Caco-2 (cell line): ENCODE data around the gene CDK19. TPM values are rescaled to one million over a fixed set of nuclear protein-coding genes. Genes with fewer than 3 reads are reported as not detected.

ENCODE experiments used
- BruUV-seq: library from RNA; stranded (reverse); fragments of 400-500 nt; replicated peaks from 2 replicates; lab custom pipeline; 2021; lab: Mats Ljungman, UMichigan
- CTCF ChIA-PET: fragments of 300-600 bp; sonication (Branson Sonifier 250); formaldehyde crosslinking; loops from one replicate; lab custom pipeline; 2022; ENCODE audit warnings: antibody characterized with exemption; lab: Charles Lee
- POLR2A ChIA-PET: fragments of 300-600 bp; sonication (Branson Sonifier 250); formaldehyde crosslinking; loops from one replicate; lab custom pipeline; 2022; ENCODE audit warnings: antibody characterized with exemption; lab: Charles Lee
- DNase-seq, 2 experiments: peaks; one replicate each; pipeline versions ENCODE4 v3.0.0 to v3.0.0-alpha.2; 2020 to 2022
- H3K27me3 ChIP-seq: replicated peaks from 2 replicates; pipeline ENCODE4 v1.6.0; 2011; ENCODE audit warnings: low read length; ENCODE audit not compliant: control insufficient read depth, insufficient read depth
- H3K36me3 ChIP-seq: 2 replicates; pipeline ENCODE4 v1.5.1; 2011; ENCODE audit warnings: low read length; ENCODE audit not compliant: control insufficient read depth, insufficient read depth
- H3K4me1 ChIP-seq: fragments of 250-450 bp; sonication (Bioruptor Pico); 2 replicates; pipeline ENCODE4 v1.5.1; 2020; ENCODE audit warnings: mild to moderate bottlenecking
- H3K4me3 ChIP-seq: 2 replicates; pipeline ENCODE4 v1.5.1; 2011; ENCODE audit warnings: low read depth, mild to moderate bottlenecking, control low read depth, low read length
- H3K9me3 ChIP-seq: fragments of 250-450 bp; sonication (Bioruptor Pico); 2 replicates; pipeline ENCODE4 v1.5.1; 2020; ENCODE audit warnings: mild to moderate bottlenecking, moderate library complexity
- H3K27ac Mint-ChIP-seq: one replicate; pipeline ENCODE4 v1.8.0; 2022; ENCODE audit warnings: mixed read lengths; ENCODE audit not compliant: unreplicated experiment
- H3K27me3 Mint-ChIP-seq: one replicate; pipeline ENCODE4 v1.8.0; 2022; ENCODE audit warnings: mixed read lengths; ENCODE audit not compliant: insufficient read depth, unreplicated experiment
- H3K36me3 Mint-ChIP-seq: one replicate; pipeline ENCODE4 v1.8.0; 2022; ENCODE audit warnings: mild to moderate bottlenecking, mixed read lengths; ENCODE audit not compliant: insufficient read depth, unreplicated experiment
- H3K4me1 Mint-ChIP-seq: one replicate; pipeline ENCODE4 v1.8.0; 2022; ENCODE audit warnings: low read depth, mixed read lengths; ENCODE audit not compliant: unreplicated experiment
- H3K4me3 Mint-ChIP-seq: one replicate; pipeline ENCODE4 v1.8.0; 2022; ENCODE audit warnings: mild to moderate bottlenecking, moderate library complexity, mixed read lengths; ENCODE audit not compliant: unreplicated experiment
- H3K9me3 Mint-ChIP-seq: one replicate; pipeline ENCODE4 v1.8.0; 2022; ENCODE audit warnings: mixed read lengths; ENCODE audit not compliant: unreplicated experiment
- intact Hi-C: fragments of 100-400 bp; cut with micrococcal nuclease; formaldehyde crosslinking; loops from one replicate; pipeline ENCODE4 v1.10.0; 2022; ENCODE audit not compliant: unreplicated experiment
- total RNA-seq: library from RNA; stranded (reverse); gene quantifications from 2 replicates; pipeline ENCODE4 v1.2.3, GENCODE V29; 2022
- TF ChIP-seq, protein P1 (sequence below), 2 experiments: fragments of 200-600 bp in 1 of 2; IDR thresholded peaks; 1 replicate in 1 of 2; 2 replicates in 1 of 2; pipeline versions ENCODE4 v1.5.1 to v1.8.0; 2011 to 2022; ENCODE audit warnings: antibody characterized with exemption in 1 of 2, control low read depth in 1 of 2, inconsistent platforms in 1 of 2, low read depth in 1 of 2, low read length in 1 of 2, mild to moderate bottlenecking in 1 of 2, moderate library complexity in 1 of 2; ENCODE audit not compliant: insufficient read depth in 1 of 2, severe bottlenecking in 1 of 2, unreplicated experiment in 1 of 2

Gene CDK19
- total RNA-seq, 1 experiment from 2014 or later = 24.6 TPM

DNA sequence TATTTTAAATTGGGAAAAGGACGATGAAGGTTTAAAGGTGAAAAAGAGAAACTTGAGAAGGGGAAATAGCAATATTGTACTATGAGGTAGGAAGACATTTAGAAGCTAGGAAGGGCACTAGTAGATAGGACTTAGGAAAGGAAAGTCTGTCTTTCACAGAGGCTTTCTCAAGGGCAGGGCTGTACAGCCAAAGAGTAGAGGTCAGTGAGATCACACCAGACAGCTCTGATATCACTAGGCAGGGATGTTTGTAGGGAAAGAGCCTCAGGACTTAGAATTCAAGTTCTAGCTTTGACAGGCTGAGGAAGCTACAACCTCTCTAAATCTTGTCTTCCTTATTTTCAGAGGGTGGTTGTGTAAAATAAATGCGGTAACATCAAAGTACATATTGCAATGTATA, 178.5 kb downstream of the CDK19 start:
- H3K4me1 ChIP-seq = no peaks in the 10 kb centered on the region
- CTCF ChIA-PET = no interaction called here
- no peaks in the 10 kb centered on the region for H3K4me1 Mint-ChIP-seq
- no TSS peak for BruUV-seq
- intact Hi-C loops = no loop called here
- no peaks in the 10 kb centered on the region for H3K36me3 Mint-ChIP-seq
- no peak overlapping the region for H3K27ac Mint-ChIP-seq
- no peaks in the 10 kb centered on the region for H3K27me3 ChIP-seq
- H3K9me3 ChIP-seq = no peaks in the 10 kb centered on the region
- DNase-seq = no peak
- TF ChIP-seq, protein P1, sequence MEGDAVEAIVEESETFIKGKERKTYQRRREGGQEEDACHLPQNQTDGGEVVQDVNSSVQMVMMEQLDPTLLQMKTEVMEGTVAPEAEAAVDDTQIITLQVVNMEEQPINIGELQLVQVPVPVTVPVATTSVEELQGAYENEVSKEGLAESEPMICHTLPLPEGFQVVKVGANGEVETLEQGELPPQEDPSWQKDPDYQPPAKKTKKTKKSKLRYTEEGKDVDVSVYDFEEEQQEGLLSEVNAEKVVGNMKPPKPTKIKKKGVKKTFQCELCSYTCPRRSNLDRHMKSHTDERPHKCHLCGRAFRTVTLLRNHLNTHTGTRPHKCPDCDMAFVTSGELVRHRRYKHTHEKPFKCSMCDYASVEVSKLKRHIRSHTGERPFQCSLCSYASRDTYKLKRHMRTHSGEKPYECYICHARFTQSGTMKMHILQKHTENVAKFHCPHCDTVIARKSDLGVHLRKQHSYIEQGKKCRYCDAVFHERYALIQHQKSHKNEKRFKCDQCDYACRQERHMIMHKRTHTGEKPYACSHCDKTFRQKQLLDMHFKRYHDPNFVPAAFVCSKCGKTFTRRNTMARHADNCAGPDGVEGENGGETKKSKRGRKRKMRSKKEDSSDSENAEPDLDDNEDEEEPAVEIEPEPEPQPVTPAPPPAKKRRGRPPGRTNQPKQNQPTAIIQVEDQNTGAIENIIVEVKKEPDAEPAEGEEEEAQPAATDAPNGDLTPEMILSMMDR (IDR thresholded peaks at IDR 0.05; ENCODE audit: insufficient read depth in 1 of 2, low read depth in 1 of 2, low read length in 1 of 2, severe bottlenecking in 1 of 2, unreplicated experiment in 1 of 2) = no peak
- H3K9me3 Mint-ChIP-seq = no peaks in the 10 kb centered on the region
- H3K27me3 Mint-ChIP-seq = no peaks in the 10 kb centered on the region
- no peak overlapping the region for H3K4me3 ChIP-seq
- no peaks in the 10 kb centered on the region for H3K36me3 ChIP-seq
- H3K4me3 Mint-ChIP-seq = no peak overlapping the region
- POLR2A ChIA-PET = no interaction called here

GRCh38 chr6:110635096-110635495, 180.2 kb downstream of the CDK19 start:
- DNase-seq = no peak
- ChIA-PET POLR2A (no interaction called here), CTCF (no interaction called here)
- no peaks in the 10 kb centered on the region for H3K27me3 ChIP-seq
- Mint-ChIP-seq H3K9me3 (no peaks in the 10 kb centered on the region), H3K4me1 (no peaks in the 10 kb centered on the region), H3K27ac (no peak overlapping the region), H3K27me3 (no peaks in the 10 kb centered on the region), H3K36me3 (no peaks in the 10 kb centered on the region), H3K4me3 (no peak overlapping the region)
- no peaks in the 10 kb centered on the region for H3K9me3 ChIP-seq
- no peaks in the 10 kb centered on the region for H3K4me1 ChIP-seq
- intact Hi-C loops = no loop called here
- H3K36me3 ChIP-seq = no peaks in the 10 kb centered on the region
- no TSS peak for BruUV-seq
- H3K4me3 ChIP-seq = no peak overlapping the region
- TF ChIP-seq, protein P1 (IDR thresholded peaks at IDR 0.05; ENCODE audit: insufficient read depth in 1 of 2, low read depth in 1 of 2, low read length in 1 of 2, severe bottlenecking in 1 of 2, unreplicated experiment in 1 of 2) = no peak

DNA sequence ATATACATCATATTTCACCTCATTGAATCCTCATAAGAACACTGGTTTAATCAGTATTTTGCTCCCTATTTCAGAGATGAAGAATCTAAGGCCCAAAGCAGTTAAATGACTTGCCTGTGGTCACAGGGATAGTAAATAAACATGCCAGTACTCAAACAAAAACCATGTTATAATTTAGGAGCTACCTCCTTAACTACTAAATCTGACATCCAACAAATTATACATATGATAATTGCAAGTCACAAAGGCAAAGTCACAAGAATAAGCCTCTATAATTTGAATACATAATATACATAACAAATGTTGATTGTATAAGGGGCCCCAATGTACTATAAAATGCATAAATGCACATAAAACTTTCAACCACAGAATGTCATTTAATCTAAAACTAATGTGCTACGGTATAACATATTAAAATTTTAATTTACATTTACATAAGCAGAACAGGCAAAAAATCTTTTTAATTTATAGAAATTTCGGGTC, 181.5 kb downstream of the CDK19 start:
- intact Hi-C loops = no loop called here
- Mint-ChIP-seq H3K27me3 (no peaks in the 10 kb centered on the region), H3K4me3 (no peak overlapping the region), H3K4me1 (no peaks in the 10 kb centered on the region), H3K27ac (no peak overlapping the region), H3K36me3 (no peaks in the 10 kb centered on the region), H3K9me3 (no peaks in the 10 kb centered on the region)
- H3K27me3 ChIP-seq = no peaks in the 10 kb centered on the region
- no TSS peak for BruUV-seq
- POLR2A ChIA-PET = no interaction called here
- no peaks in the 10 kb centered on the region for H3K4me1 ChIP-seq
- DNase-seq = no peak
- TF ChIP-seq, protein P1 (IDR thresholded peaks at IDR 0.05; ENCODE audit: insufficient read depth in 1 of 2, low read depth in 1 of 2, low read length in 1 of 2, severe bottlenecking in 1 of 2, unreplicated experiment in 1 of 2) = no peak
- H3K36me3 ChIP-seq = no peaks in the 10 kb centered on the region
- H3K4me3 ChIP-seq = no peak overlapping the region
- H3K9me3 ChIP-seq = no peaks in the 10 kb centered on the region
- CTCF ChIA-PET = no interaction called here
